Measurements from ENCODE around the gene ITGB7.

The ITGB7 gene

DNA sequence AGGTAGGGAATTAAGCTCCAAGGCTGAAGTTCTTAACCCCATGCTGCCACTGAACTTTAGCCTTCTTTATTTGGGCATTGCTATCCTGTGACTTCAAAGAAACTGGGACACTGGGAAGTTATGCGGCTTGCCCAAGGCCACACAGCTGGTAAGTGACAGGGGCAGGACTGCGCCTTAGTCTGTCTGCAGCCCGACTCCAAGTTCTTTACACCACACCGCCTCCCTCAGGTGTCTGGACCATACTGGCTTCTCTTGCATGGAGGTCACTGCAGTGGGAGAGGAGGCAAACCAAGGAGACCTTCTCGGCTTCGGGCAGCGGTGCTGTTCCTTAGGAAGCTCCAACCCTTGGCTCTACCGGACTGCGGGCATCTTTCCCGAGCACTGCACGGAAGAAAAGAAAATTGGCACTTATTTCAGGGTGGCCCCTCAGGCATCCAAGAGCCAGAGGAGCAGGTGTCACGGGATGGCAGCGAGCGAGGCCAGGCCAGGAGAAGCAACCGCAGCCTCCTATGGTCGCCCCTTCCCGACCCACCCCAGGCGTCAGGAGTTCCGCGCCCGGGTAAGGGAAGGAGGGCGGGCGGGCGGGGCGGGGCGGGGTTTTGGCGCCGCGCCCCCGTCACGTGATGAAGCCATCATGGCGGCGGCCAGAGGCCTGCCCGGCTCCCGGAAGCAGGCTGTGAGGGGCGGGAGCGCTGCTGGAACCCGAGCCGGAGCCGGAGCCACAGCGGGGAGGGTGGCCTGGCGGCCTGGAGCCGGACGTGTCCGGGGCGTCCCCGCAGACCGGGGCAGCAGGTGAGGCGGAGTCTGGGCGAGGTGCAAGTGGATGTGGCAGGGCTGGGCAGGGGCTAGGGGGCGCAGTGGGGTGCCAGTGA, 44.7 kb upstream of the ITGB7 start:
- Histone ChIP-seq H3K36me3 (ENCODE audit: control insufficient read depth in 4 of 4, insufficient read depth in 4 of 4, low read length in 3 of 4) (peaks cover 2 to 19% (median 12%) of the 10 kb centered on the region in 4 experiments), H3K9me3 (ENCODE audit: control extremely low read depth in 1 of 5, control insufficient read depth in 4 of 5, insufficient read depth in 2 of 5, low read depth in 1 of 5, low read length in 4 of 5) (no peaks in the 10 kb centered on the region), H3K27ac (ENCODE audit: insufficient read depth in 1 of 2, low read depth in 1 of 2, low read length in 2 of 2, poor library complexity in 1 of 2, severe bottlenecking in 2 of 2) (peak overlapping the region; percentile 50 to 81), H3K4me3 (ENCODE audit: control insufficient read depth in 1 of 7, extremely low read depth in 1 of 7, insufficient read depth in 4 of 7, low read depth in 2 of 7, low read length in 6 of 7) (peak overlapping the region; percentile 59 to 92 (median 85)), H3K4me1 (ENCODE audit: control extremely low read depth in 1 of 4, control insufficient read depth in 4 of 4, insufficient read depth in 4 of 4, low read length in 3 of 4) (peaks cover 2 to 46% (median 24%) of the 10 kb centered on the region in 4 experiments), H3K27me3 (replicated peaks in 2 of 5; ENCODE audit: control insufficient read depth in 4 of 5, insufficient read depth in 5 of 5, low read length in 4 of 5) (no peaks in the 10 kb centered on the region)
- DNase-seq = peak; percentile 56 to 69 (median 63)
- WGBS (ENCODE audit: insufficient coverage) = under 1% methylated on average over 40 of the region's 51 CpGs
- ChIA-PET CTCF (interaction anchor here (0.7 to 4.7 kb wide), 21 partner anchors 9 to 94 kb away, joined by 3 to 83 read pairs (median 4); partner anchors contain the start of genes CSAD and ESPL1), POLR2A (interaction anchor here (0.5 to 1.3 kb wide), 3 partner anchors 35 to 153 kb away, joined by 3 to 4 read pairs (median 3); no protein-coding TSS in a partner anchor)

DNA sequence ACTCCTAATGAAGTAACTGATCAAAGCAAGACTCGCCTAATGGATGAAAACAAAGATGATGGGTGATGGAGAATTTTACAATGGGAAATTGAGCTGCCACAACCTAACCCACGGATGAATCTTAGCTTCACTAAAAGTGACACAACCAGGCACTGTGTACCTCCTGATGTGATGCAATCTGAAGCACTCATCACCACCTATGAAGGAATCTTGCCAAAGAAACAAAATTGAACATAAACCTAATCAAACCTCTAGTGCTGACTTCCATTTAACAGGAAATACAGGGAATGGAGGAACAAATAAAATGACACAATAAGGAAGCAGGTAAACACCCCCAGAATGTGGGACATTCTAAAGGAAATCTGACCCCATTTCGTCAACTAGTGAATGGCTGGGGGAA, 38.2 kb upstream of the ITGB7 start:
- Histone ChIP-seq H3K27me3 (replicated peaks in 2 of 5; ENCODE audit: control insufficient read depth in 4 of 5, insufficient read depth in 5 of 5, low read length in 4 of 5) (no peaks in the 10 kb centered on the region), H3K36me3 (ENCODE audit: control insufficient read depth in 4 of 4, insufficient read depth in 4 of 4, low read length in 3 of 4) (no peaks in the 10 kb centered on the region), H3K27ac (ENCODE audit: insufficient read depth in 1 of 2, low read depth in 1 of 2, low read length in 2 of 2, poor library complexity in 1 of 2, severe bottlenecking in 2 of 2) (no peak overlapping the region), H3K4me3 (ENCODE audit: control insufficient read depth in 1 of 7, extremely low read depth in 1 of 7, insufficient read depth in 4 of 7, low read depth in 2 of 7, low read length in 6 of 7) (no peak overlapping the region), H3K9me3 (ENCODE audit: control extremely low read depth in 1 of 5, control insufficient read depth in 4 of 5, insufficient read depth in 2 of 5, low read depth in 1 of 5, low read length in 4 of 5) (no peaks in the 10 kb centered on the region), H3K4me1 (ENCODE audit: control extremely low read depth in 1 of 4, control insufficient read depth in 4 of 4, insufficient read depth in 4 of 4, low read length in 3 of 4) (peaks cover 0 to 10% (median 1%) of the 10 kb centered on the region in 4 experiments)
- no peak for DNase-seq
- ChIA-PET POLR2A (no interaction called here), CTCF (interaction anchor here (1.0 to 21.7 kb wide), 2 partner anchors 22 to 30 kb away, joined by 7 to 212 read pairs; partner anchors contain the start of gene ESPL1)
- 100% methylated on average over 1 of the region's 3 CpGs for WGBS (ENCODE audit: insufficient coverage)

DNA sequence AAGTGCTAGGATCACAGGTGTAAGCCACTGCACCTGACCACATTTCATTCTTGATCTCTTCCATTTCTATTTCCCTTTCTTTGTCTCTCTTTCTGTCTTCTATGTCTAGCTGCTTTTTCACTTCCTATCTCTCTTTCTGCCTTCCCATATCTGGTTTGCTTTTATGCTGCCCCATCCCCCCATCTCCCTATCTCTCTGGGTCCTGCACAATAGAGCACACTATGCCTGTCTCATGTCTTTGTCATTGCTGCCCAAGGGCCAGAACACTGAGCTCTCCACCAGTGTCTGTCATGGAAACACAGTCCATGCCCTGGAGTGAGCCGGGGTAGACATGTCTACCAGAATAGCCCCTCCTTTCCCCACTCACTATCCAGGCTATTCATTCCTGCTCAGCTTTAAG, 37.3 kb upstream of the ITGB7 start:
- Histone ChIP-seq H3K4me1 (ENCODE audit: control extremely low read depth in 1 of 4, control insufficient read depth in 4 of 4, insufficient read depth in 4 of 4, low read length in 3 of 4) (peaks cover 0 to 10% (median 1%) of the 10 kb centered on the region in 4 experiments), H3K9me3 (ENCODE audit: control extremely low read depth in 1 of 5, control insufficient read depth in 4 of 5, insufficient read depth in 2 of 5, low read depth in 1 of 5, low read length in 4 of 5) (no peaks in the 10 kb centered on the region), H3K36me3 (ENCODE audit: control insufficient read depth in 4 of 4, insufficient read depth in 4 of 4, low read length in 3 of 4) (no peaks in the 10 kb centered on the region), H3K4me3 (ENCODE audit: control insufficient read depth in 1 of 7, extremely low read depth in 1 of 7, insufficient read depth in 4 of 7, low read depth in 2 of 7, low read length in 6 of 7) (no peak overlapping the region), H3K27me3 (replicated peaks in 2 of 5; ENCODE audit: control insufficient read depth in 4 of 5, insufficient read depth in 5 of 5, low read length in 4 of 5) (no peaks in the 10 kb centered on the region), H3K27ac (ENCODE audit: insufficient read depth in 1 of 2, low read depth in 1 of 2, low read length in 2 of 2, poor library complexity in 1 of 2, severe bottlenecking in 2 of 2) (no peak overlapping the region)
- 100% methylated on average over 1 of the region's 1 CpG for WGBS (ENCODE audit: insufficient coverage)
- POLR2A ChIA-PET = no interaction called here
- DNase-seq = no peak
- CTCF ChIA-PET = interaction anchor here (1.0 to 21.7 kb wide), 5 partner anchors 19 to 85 kb away, joined by 3 to 212 read pairs (median 3); no protein-coding TSS in a partner anchor

DNA sequence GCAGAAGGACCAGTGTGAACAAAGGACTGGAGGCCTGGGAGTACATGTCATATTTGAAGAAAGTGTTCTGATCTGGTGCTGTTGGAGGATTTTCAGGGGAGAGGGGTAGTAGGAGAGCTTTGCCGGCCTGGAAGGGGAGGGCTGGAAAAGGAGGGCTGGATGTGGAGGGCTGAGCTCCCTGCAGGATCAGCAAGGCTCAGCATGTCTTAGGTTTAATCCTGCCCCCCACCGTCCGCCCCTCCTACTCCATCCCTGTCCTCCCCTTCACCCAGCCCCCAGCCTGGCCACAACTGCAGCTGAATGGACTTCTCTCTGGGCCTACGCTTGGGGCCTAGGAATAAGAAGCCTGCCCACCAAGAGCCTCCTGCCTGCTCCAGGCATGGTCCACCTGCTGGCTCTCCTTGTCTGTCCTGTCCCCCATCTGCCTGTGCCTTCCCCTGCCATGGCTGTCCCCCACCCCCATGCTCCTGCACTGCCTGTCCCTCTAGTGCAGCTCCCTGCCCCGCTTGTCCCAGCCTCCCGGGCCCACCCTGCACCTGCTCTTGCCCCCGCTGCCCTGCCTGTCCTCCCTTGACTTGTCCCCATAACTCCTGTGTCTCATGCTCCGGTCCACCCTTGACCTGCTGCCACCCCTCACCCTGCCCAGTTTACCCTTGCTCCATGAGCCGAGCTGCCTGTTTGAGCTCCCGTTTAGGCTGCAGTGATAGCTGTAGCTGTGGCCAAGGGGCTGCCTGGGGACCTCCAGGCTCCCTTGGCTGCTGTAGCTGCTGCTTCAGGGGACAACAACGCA, 34.8 kb upstream of the ITGB7 start:
- POLR2A ChIA-PET = no interaction called here

DNA sequence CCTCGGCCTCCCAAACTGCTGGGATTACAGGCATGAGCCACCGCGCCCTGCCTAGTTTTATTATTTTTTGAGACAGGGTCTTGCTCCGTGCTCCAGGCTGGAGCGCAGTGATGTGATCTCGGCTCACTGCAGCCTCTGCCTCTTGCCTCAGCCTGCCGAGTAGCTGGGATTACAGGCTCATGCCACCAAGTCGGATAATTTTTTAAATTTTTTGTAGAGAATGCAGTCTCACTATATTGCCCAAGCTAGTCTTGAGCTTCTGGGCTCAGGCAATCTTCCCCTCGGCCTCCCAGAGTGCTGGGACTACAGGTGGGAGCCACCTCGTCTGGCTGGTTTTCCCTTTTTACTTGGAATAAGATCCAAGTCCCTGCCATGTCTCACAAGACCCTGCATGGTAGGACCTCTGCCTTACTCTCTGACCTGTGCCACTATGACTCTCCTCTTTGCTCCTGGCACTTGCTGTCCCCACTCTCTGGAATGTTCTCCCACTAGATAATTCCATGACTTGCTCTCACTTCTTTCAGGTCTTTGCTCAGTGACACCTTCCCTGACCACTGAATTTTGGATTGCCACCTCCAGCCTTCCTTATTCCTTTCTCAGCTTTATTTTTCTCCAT, 32.7 kb upstream of the ITGB7 start:
- Histone ChIP-seq H3K27ac (ENCODE audit: insufficient read depth in 1 of 2, low read depth in 1 of 2, low read length in 2 of 2, poor library complexity in 1 of 2, severe bottlenecking in 2 of 2) (no peak overlapping the region), H3K36me3 (ENCODE audit: control insufficient read depth in 4 of 4, insufficient read depth in 4 of 4, low read length in 3 of 4) (no peaks in the 10 kb centered on the region), H3K9me3 (ENCODE audit: control extremely low read depth in 1 of 5, control insufficient read depth in 4 of 5, insufficient read depth in 2 of 5, low read depth in 1 of 5, low read length in 4 of 5) (no peaks in the 10 kb centered on the region), H3K4me3 (ENCODE audit: control insufficient read depth in 1 of 7, extremely low read depth in 1 of 7, insufficient read depth in 4 of 7, low read depth in 2 of 7, low read length in 6 of 7) (no peak overlapping the region), H3K27me3 (replicated peaks in 2 of 5; ENCODE audit: control insufficient read depth in 4 of 5, insufficient read depth in 5 of 5, low read length in 4 of 5) (no peaks in the 10 kb centered on the region), H3K4me1 (ENCODE audit: control extremely low read depth in 1 of 4, control insufficient read depth in 4 of 4, insufficient read depth in 4 of 4, low read length in 3 of 4) (peaks cover 0 to 13% (median 5%) of the 10 kb centered on the region in 4 experiments)
- DNase-seq = no peak
- CTCF ChIA-PET = interaction anchor here (0.6 to 21.7 kb wide), 3 partner anchors 11 to 48 kb away, joined by 3 to 212 read pairs (median 4); no protein-coding TSS in a partner anchor
- WGBS (ENCODE audit: insufficient coverage) = 98% methylated on average over 10 of the region's 10 CpGs
- POLR2A ChIA-PET = no interaction called here

More for the DNA sequence above, 34.8 kb upstream of the ITGB7 start:
- Histone ChIP-seq H3K4me1 (ENCODE audit: control extremely low read depth in 1 of 4, control insufficient read depth in 4 of 4, insufficient read depth in 4 of 4, low read length in 3 of 4) (peaks cover 0 to 7% (median under 1%) of the 10 kb centered on the region in 4 experiments), H3K4me3 (ENCODE audit: control insufficient read depth in 1 of 7, extremely low read depth in 1 of 7, insufficient read depth in 4 of 7, low read depth in 2 of 7, low read length in 6 of 7) (no peak overlapping the region), H3K27ac (ENCODE audit: insufficient read depth in 1 of 2, low read depth in 1 of 2, low read length in 2 of 2, poor library complexity in 1 of 2, severe bottlenecking in 2 of 2) (no peak overlapping the region), H3K27me3 (replicated peaks in 2 of 5; ENCODE audit: control insufficient read depth in 4 of 5, insufficient read depth in 5 of 5, low read length in 4 of 5) (no peaks in the 10 kb centered on the region), H3K36me3 (ENCODE audit: control insufficient read depth in 4 of 4, insufficient read depth in 4 of 4, low read length in 3 of 4) (no peaks in the 10 kb centered on the region), H3K9me3 (ENCODE audit: control extremely low read depth in 1 of 5, control insufficient read depth in 4 of 5, insufficient read depth in 2 of 5, low read depth in 1 of 5, low read length in 4 of 5) (no peaks in the 10 kb centered on the region)
- 97% methylated on average over 9 of the region's 11 CpGs for WGBS (ENCODE audit: insufficient coverage)
- no peak for DNase-seq
- CTCF ChIA-PET = interaction anchor here (0.9 to 21.7 kb wide), 6 partner anchors 10 to 37 kb away, joined by 3 to 212 read pairs (median 4); partner anchors contain the start of gene ESPL1

DNA sequence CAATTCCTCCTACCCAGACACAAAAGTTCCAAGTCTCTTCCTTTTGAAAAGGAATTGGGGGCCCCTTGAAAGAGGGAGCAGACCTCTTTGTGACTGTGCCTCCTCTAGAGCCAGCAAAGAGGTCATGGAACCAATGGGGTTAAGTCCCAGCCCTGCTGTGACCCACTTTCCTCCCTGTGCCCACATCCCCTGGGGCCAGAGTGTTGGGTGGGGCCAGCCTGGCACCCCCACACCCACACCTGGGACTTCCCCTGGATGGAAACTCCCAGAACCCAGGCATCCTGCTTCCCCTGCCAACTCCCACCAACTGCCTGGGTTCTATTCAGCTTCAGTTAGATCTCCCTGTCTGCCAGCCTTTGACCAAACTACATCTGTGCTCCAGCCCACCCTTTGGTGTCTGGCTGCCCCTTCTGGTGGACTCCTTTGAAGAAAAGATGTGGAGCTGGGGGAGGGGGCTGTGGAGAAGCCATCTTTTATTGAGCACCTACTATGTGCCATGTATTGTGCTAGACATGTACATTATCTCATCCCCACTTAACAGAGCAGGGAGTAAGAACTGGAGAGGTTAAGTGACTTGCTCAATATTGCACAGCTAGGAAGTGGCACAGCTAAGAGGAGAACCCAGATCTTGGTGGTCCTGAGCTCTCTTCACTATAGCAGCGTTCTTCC, 29.5 kb upstream of the ITGB7 start:
- 100% methylated on average over 1 of the region's 1 CpG for WGBS (ENCODE audit: insufficient coverage)
- Histone ChIP-seq H3K27ac (ENCODE audit: insufficient read depth in 1 of 2, low read depth in 1 of 2, low read length in 2 of 2, poor library complexity in 1 of 2, severe bottlenecking in 2 of 2) (no peak overlapping the region), H3K36me3 (ENCODE audit: control insufficient read depth in 4 of 4, insufficient read depth in 4 of 4, low read length in 3 of 4) (no peaks in the 10 kb centered on the region), H3K4me1 (ENCODE audit: control extremely low read depth in 1 of 4, control insufficient read depth in 4 of 4, insufficient read depth in 4 of 4, low read length in 3 of 4) (peaks cover 2 to 32% (median 31%) of the 10 kb centered on the region in 4 experiments), H3K27me3 (replicated peaks in 2 of 5; ENCODE audit: control insufficient read depth in 4 of 5, insufficient read depth in 5 of 5, low read length in 4 of 5) (peaks cover 0 to 3% (median 0%) of the 10 kb centered on the region in 5 experiments), H3K9me3 (ENCODE audit: control extremely low read depth in 1 of 5, control insufficient read depth in 4 of 5, insufficient read depth in 2 of 5, low read depth in 1 of 5, low read length in 4 of 5) (no peaks in the 10 kb centered on the region), H3K4me3 (ENCODE audit: control insufficient read depth in 1 of 7, extremely low read depth in 1 of 7, insufficient read depth in 4 of 7, low read depth in 2 of 7, low read length in 6 of 7) (no peak overlapping the region)
- CTCF ChIA-PET = interaction anchor here (1.1 to 21.7 kb wide), 5 partner anchors 15 to 38 kb away, joined by 3 to 212 read pairs (median 3); no protein-coding TSS in a partner anchor
- DNase-seq = peak in 2 of 3 donors; percentile 41 to 42
- POLR2A ChIA-PET = no interaction called here

Data from common myeloid progenitor, CD34-positive (primary cell).